Fibroblast of the aortic adventitia (primary cell): Measurements from ENCODE around the gene SNCAIP. TPM values are rescaled to one million over a fixed set of nuclear protein-coding genes. Genes with fewer than 3 reads are reported as not detected.

Source experiments
- DNase-seq: peaks from one replicate; pipeline ENCODE4 v3.0.0-alpha.2; 2010; ENCODE audit warnings: low read depth
- H3K4me3 ChIP-seq: 2 replicates; pipeline ENCODE4 v1.5.1; 2011; ENCODE audit warnings: low read depth, mild to moderate bottlenecking, control low read depth, low read length, moderate library complexity
- CTCF ChIP-seq: IDR thresholded peaks from 2 replicates; pipeline ENCODE4 v1.5.1; 2011; ENCODE audit warnings: mild to moderate bottlenecking, low read length, control low read depth, inconsistent platforms; ENCODE audit not compliant: insufficient read depth
- total RNA-seq: library from RNA; depleted of rRNA; stranded (reverse); fragments of >200 nt; gene quantifications from 2 replicates; pipeline ENCODE4 v1.2.3, GENCODE V29; 2012; ENCODE audit warnings: low replicate concordance

The SNCAIP gene
- total RNA-seq, 1 donor = 0.18 TPM

- no peak for DNase-seq
- no peak overlapping the region for H3K4me3 ChIP-seq
- TF ChIP-seq CTCF = no peak
Observed at GRCh38 chr5:122297587-122298298, 14.3 kb upstream of the SNCAIP start.

- no peak for DNase-seq
Observed at GRCh38 chr5:122300374-122300773, 11.7 kb upstream of the SNCAIP start.

GRCh38 chr5:122301016-122301415 is 11.0 kb upstream of the SNCAIP start:
- TF ChIP-seq CTCF = no peak
- H3K4me3 ChIP-seq = no peak overlapping the region
- DNase-seq = no peak

More at GRCh38 chr5:122300374-122300773, 11.7 kb upstream of the SNCAIP start:
- no peak overlapping the region for H3K4me3 ChIP-seq
- TF ChIP-seq CTCF = no peak

GRCh38 chr5:122304471-122305215 is 7.4 kb upstream of the SNCAIP start:
- no peak for TF ChIP-seq CTCF
- no peak for DNase-seq
- H3K4me3 ChIP-seq = no peak overlapping the region

GRCh38 chr5:122306461-122306860 is 5.6 kb upstream of the SNCAIP start:
- no peak overlapping the region for H3K4me3 ChIP-seq
- no peak for TF ChIP-seq CTCF
- DNase-seq = no peak

GRCh38 chr5:122310889-122311288 is 1.1 kb upstream of the SNCAIP start:
- no peak for DNase-seq
- TF ChIP-seq CTCF = no peak
- H3K4me3 ChIP-seq = no peak overlapping the region
